Loucy (cell line): ENCODE measurements around the gene ZSWIM8.

ENCODE experiments used
- H2AFZ ChIP-seq: fragments of 200-600 bp; sonication (generic); 2 replicates; pipeline ENCODE4 v1.6.0; 2016; ENCODE audit warnings: antibody characterized with exemption, mild to moderate bottlenecking, low read length, moderate library complexity
- H3F3A ChIP-seq: fragments of 200-600 bp; 2 replicates; pipeline ENCODE4 v1.6.0; 2016; ENCODE audit warnings: antibody characterized with exemption, low read depth, mild to moderate bottlenecking
- H3K27me3 ChIP-seq: fragments of 200-600 bp; sonication (generic); 2 replicates; pipeline ENCODE4 v1.6.1; 2014; ENCODE audit warnings: low read length, mild to moderate bottlenecking; ENCODE audit not compliant: insufficient read depth, poor library complexity, severe bottlenecking
- H3K36me3 ChIP-seq: fragments of 200-600 bp; sonication (generic); 2 replicates; pipeline ENCODE4 v1.6.1; 2016; ENCODE audit warnings: low read length; ENCODE audit not compliant: insufficient read depth
- H3K4me1 ChIP-seq: fragments of 200-600 bp; sonication (generic); 2 replicates; pipeline ENCODE4 v1.5.1; 2014; ENCODE audit warnings: low read length, mild to moderate bottlenecking; ENCODE audit not compliant: insufficient read depth, poor library complexity, severe bottlenecking
- H3K4me2 ChIP-seq: fragments of 200-600 bp; sonication (generic); 2 replicates; pipeline ENCODE4 v1.6.0; 2014; ENCODE audit warnings: antibody characterized with exemption, low read length, low read depth, mild to moderate bottlenecking; ENCODE audit not compliant: poor library complexity, severe bottlenecking
- H3K4me3 ChIP-seq: fragments of 200-600 bp; sonication (generic); 2 replicates; pipeline ENCODE4 v1.5.1; 2014; ENCODE audit warnings: low read length, mild to moderate bottlenecking, mixed read lengths; ENCODE audit not compliant: poor library complexity, severe bottlenecking
- H3K79me2 ChIP-seq: fragments of 200-600 bp; sonication (generic); 2 replicates; pipeline ENCODE4 v1.6.1; 2014; ENCODE audit warnings: low read length; ENCODE audit not compliant: insufficient read depth
- H3K9ac ChIP-seq: fragments of 200-600 bp; sonication (generic); 2 replicates; pipeline ENCODE4 v1.6.0; 2014; ENCODE audit warnings: mild to moderate bottlenecking, low read depth, low read length, moderate library complexity; ENCODE audit not compliant: poor library complexity, severe bottlenecking
- H3K9me2 ChIP-seq: fragments of 200-600 bp; sonication (generic); replicated peaks from 2 replicates; pipeline ENCODE4 v1.6.1; 2016; ENCODE audit warnings: low read depth, low read length, mixed read lengths
- H3K9me3 ChIP-seq: fragments of 200-600 bp; sonication (generic); 2 replicates; pipeline ENCODE4 v1.6.1; 2014; ENCODE audit warnings: mild to moderate bottlenecking, antibody characterized with exemption, low read length, low read depth; ENCODE audit not compliant: insufficient read depth
- H4K20me1 ChIP-seq: fragments of 200-600 bp; sonication (generic); 2 replicates; pipeline ENCODE4 v1.6.0; 2014; ENCODE audit warnings: antibody characterized with exemption, low read length, mild to moderate bottlenecking; ENCODE audit not compliant: insufficient read depth, poor library complexity, severe bottlenecking
- EZH2phosphoT487 ChIP-seq: fragments of 200-600 bp; IDR thresholded peaks from 2 replicates; pipeline ENCODE4 v1.6.1; 2018; ENCODE audit warnings: antibody characterized with exemption, mild to moderate bottlenecking, moderate library complexity, borderline replicate concordance
- TF ChIP-seq, protein P1 (sequence below): fragments of 200-600 bp; sonication (generic); conservative IDR thresholded peaks from 2 replicates; pipeline ENCODE4 v1.5.1; 2014; ENCODE audit warnings: mild to moderate bottlenecking, antibody characterized with exemption, low read length

Gene ZSWIM8

DNA sequence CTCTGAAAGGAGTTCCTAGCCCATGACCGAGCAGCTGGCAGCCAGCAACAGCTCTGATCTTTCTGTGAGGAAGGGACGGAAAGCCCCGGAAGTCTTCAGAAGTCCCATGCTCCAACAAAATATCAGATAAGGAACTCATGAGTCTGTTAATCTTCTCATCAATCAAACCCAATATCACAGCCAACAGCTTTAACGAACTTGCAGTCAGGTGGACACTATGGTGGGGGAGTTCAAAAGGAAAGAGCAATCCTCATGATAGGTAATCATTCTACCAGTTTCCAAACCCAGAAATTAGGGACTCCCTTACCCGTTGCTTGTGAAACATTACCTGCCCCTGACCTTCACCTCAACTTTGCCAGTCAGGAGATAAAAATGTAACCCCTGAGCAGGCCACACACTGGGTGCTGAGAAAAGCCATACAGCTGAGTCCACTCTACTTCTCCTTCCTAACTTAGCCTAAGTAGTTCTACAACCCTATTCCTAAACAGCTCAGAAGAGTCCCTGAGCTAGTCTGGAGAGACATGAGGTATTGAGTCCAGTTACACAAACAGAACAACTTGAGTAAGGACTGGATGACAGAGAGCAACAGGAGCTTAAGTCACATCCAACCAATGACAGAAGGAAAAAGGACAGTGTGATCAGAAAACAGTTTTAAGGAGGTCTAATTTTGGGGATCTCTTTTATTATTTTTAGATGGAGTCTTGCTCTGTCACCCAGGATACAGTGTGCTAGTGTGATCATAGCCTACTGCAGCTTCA is 23.8 kb downstream of the ZSWIM8 start:
- H3K9me3 ChIP-seq: no peaks in the 10 kb centered on the region
- H2AFZ ChIP-seq: no peak overlapping the region
- no peaks in the 10 kb centered on the region for H3K27me3 ChIP-seq
- H3K9ac ChIP-seq: no peak overlapping the region
- H3K4me3 ChIP-seq: no peak overlapping the region
- no peaks in the 10 kb centered on the region for H3K9me2 ChIP-seq
- peaks cover 10% of the 10 kb centered on the region for H4K20me1 ChIP-seq
- H3K4me2 ChIP-seq: peak overlapping the region; percentile 20
- peaks cover 36% of the 10 kb centered on the region; the same call in 1 of the 2 replicates for H3K36me3 ChIP-seq
- peaks cover 26% of the 10 kb centered on the region; the same call in 1 of the 2 replicates for H3K79me2 ChIP-seq
- no peak for TF ChIP-seq EZH2phosphoT487
- TF ChIP-seq, protein P1, sequence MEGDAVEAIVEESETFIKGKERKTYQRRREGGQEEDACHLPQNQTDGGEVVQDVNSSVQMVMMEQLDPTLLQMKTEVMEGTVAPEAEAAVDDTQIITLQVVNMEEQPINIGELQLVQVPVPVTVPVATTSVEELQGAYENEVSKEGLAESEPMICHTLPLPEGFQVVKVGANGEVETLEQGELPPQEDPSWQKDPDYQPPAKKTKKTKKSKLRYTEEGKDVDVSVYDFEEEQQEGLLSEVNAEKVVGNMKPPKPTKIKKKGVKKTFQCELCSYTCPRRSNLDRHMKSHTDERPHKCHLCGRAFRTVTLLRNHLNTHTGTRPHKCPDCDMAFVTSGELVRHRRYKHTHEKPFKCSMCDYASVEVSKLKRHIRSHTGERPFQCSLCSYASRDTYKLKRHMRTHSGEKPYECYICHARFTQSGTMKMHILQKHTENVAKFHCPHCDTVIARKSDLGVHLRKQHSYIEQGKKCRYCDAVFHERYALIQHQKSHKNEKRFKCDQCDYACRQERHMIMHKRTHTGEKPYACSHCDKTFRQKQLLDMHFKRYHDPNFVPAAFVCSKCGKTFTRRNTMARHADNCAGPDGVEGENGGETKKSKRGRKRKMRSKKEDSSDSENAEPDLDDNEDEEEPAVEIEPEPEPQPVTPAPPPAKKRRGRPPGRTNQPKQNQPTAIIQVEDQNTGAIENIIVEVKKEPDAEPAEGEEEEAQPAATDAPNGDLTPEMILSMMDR: no peak
- peaks cover 25% of the 10 kb centered on the region for H3K4me1 ChIP-seq
- H3F3A ChIP-seq: peaks cover 10% of the 10 kb centered on the region; the same call in 1 of the 2 replicates

DNA sequence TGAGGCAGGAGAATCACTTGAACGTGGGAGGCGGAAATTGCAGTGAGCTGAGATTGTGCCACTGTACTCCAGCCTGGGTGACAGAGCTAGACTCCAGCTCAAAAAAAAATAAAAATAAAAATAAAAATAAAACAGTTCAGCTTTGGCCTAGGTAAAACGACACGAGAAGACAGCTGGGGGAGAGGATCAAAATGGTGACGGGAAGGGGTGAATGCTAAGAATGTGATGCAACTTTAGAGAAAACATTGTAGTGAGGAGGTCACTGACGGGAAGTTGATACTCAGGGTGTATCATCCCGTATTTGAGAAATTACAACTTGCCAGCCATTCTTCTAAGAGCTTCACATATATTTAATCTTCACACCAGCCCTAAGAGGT is 24.9 kb downstream of the ZSWIM8 start:
- Histone ChIP-seq H3K9me2 (no peaks in the 10 kb centered on the region), H3K4me1 (peaks cover 25% of the 10 kb centered on the region), H4K20me1 (peaks cover 10% of the 10 kb centered on the region), H3K9ac (peak overlapping the region; percentile 88), H3F3A (peaks cover 10% of the 10 kb centered on the region; the same call in 1 of the 2 replicates), H3K36me3 (peaks cover 39% of the 10 kb centered on the region; the same call in 1 of the 2 replicates), H3K27me3 (no peaks in the 10 kb centered on the region), H3K4me2 (peak overlapping the region; percentile 68), H3K4me3 (peak overlapping the region; percentile 91), H2AFZ (no peak overlapping the region), H3K79me2 (peaks cover 26% of the 10 kb centered on the region; the same call in 1 of the 2 replicates), H3K9me3 (no peaks in the 10 kb centered on the region)
- TF ChIP-seq EZH2phosphoT487: no peak
- TF ChIP-seq, protein P1: no peak

DNA sequence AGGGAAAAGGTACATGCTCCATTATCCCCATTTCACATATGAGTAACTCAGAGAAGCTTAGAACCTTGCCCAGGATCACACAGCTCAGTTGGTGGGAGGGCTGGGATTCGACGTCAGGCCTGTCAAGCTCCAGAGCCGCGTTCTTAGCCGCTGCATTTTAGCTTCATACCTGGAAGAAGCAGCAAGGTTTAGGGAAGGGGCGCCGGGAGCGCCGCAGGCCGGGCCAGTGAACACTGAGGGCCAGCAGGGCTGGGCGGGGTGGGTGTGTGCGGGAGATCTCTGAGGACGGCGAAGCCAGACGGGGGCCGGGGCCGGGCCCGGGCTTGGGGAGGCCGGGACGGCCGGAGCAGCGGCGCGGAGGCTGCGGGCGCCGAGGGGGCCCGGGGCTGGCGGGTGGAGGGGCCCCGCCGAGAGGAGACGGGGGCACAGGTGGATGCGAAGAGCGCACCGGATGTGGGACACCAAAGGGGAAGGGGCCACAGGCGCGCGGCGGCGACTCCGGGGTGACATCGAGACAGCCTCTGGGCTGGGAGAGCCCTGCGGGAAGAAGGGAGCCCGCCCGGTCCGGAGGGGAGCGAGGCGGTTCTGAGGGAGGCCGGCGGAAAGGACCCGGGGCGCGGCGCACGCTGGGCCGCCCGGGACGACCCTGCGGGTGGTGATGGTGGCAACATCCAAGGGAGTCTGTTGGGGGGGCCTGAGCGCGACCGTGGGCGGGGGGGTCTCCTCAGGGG is 25.5 kb downstream of the ZSWIM8 start:
- Histone ChIP-seq H3K4me2 (peak overlapping the region; percentile 68), H3K4me3 (peak overlapping the region; percentile 91), H3F3A (peaks cover 12% of the 10 kb centered on the region; the same call in 1 of the 2 replicates), H3K36me3 (peaks cover 39% of the 10 kb centered on the region; the same call in 1 of the 2 replicates), H3K9ac (peak overlapping the region; percentile 88), H3K4me1 (peaks cover 25% of the 10 kb centered on the region), H3K79me2 (peaks cover 26% of the 10 kb centered on the region; the same call in 1 of the 2 replicates), H2AFZ (peak overlapping the region; percentile 73; the same call in 1 of the 2 replicates), H3K9me3 (no peaks in the 10 kb centered on the region), H3K27me3 (no peaks in the 10 kb centered on the region), H3K9me2 (no peaks in the 10 kb centered on the region), H4K20me1 (peaks cover 10% of the 10 kb centered on the region)
- TF ChIP-seq EZH2phosphoT487: no peak
- TF ChIP-seq, protein P1: no peak
